GM12874 (cell line): Measurements from ENCODE around the gene MLXIPL.

Experiments used
- CTCF ChIP-seq: IDR thresholded peaks from 2 replicates; pipeline ENCODE4 v1.5.1; 2011; ENCODE audit warnings: low read depth, mild to moderate bottlenecking, control low read depth, low read length, moderate library complexity; ENCODE audit not compliant: insufficient read depth

The MLXIPL gene

GRCh38 chr7:73593207-73594045, 30.9 kb downstream of the MLXIPL start:
- no peak for TF ChIP-seq CTCF

GRCh38 chr7:73586911-73587310, 37.4 kb downstream of the MLXIPL start:
- no peak for TF ChIP-seq CTCF

- no peak for TF ChIP-seq CTCF
Observed at GRCh38 chr7:73585196-73585595, 39.1 kb downstream of the MLXIPL start.

GRCh38 chr7:73582664-73583202, 41.6 kb downstream of the MLXIPL start:
- TF ChIP-seq CTCF: no peak

GRCh38 chr7:73578342-73579128, 45.8 kb downstream of the MLXIPL start, which contains the start of gene TBL2:
Gene TBL2 (minus strand): TSS chr7:73578579. CDS start chr7:73578549, 30 bp downstream.
- TF ChIP-seq CTCF: peak; percentile 25; the same call in 1 of the 2 replicates

GRCh38 chr7:73577627-73578341, 46.5 kb downstream of the MLXIPL start:
- no peak for TF ChIP-seq CTCF
